ENCODE results near the gene DNAJA4.

The DNAJA4 gene

GRCh38 chr15:78315686-78316282 lies 51.4 kb downstream of the DNAJA4 start:
- no peak for DNase-seq (ENCODE audit: low read depth)

- DNase-seq (ENCODE audit: low read depth), result no peak
Measured at GRCh38 chr15:78316283-78317083, 52.1 kb downstream of the DNAJA4 start.

- no peak for DNase-seq (ENCODE audit: low read depth)
Measured at GRCh38 chr15:78317145-78317836, 52.9 kb downstream of the DNAJA4 start.

- DNase-seq (ENCODE audit: low read depth), result no peak
Measured at GRCh38 chr15:78319588-78319987, 55.2 kb downstream of the DNAJA4 start.

- no peak for DNase-seq (ENCODE audit: low read depth)
Measured at GRCh38 chr15:78320183-78320582, 55.8 kb downstream of the DNAJA4 start.

GRCh38 chr15:78321041-78321570 lies 56.7 kb downstream of the DNAJA4 start:
- DNase-seq (ENCODE audit: low read depth), result no peak

GRCh38 chr15:78321786-78322185 lies 57.4 kb downstream of the DNAJA4 start:
- no peak for DNase-seq (ENCODE audit: low read depth)

GRCh38 chr15:78322243-78322642 lies 57.9 kb downstream of the DNAJA4 start:
- no peak for DNase-seq (ENCODE audit: low read depth)

- DNase-seq (ENCODE audit: low read depth), result no peak
Measured at GRCh38 chr15:78322724-78323521, 58.6 kb downstream of the DNAJA4 start.

- no peak for DNase-seq (ENCODE audit: low read depth)
Measured at GRCh38 chr15:78323693-78324092, 59.3 kb downstream of the DNAJA4 start.

GRCh38 chr15:78324144-78324543 lies 59.8 kb downstream of the DNAJA4 start:
- no peak for DNase-seq (ENCODE audit: low read depth)

- no peak for DNase-seq (ENCODE audit: low read depth)
Measured at GRCh38 chr15:78325092-78325843, 60.9 kb downstream of the DNAJA4 start.

GRCh38 chr15:78327466-78327865 lies 63.1 kb downstream of the DNAJA4 start:
- DNase-seq (ENCODE audit: low read depth), result no peak

GRCh38 chr15:78329625-78330024 lies 65.3 kb downstream of the DNAJA4 start:
- no peak for DNase-seq (ENCODE audit: low read depth)
